ENCODE measurements around the gene CRISPLD2.

The CRISPLD2 gene

DNA sequence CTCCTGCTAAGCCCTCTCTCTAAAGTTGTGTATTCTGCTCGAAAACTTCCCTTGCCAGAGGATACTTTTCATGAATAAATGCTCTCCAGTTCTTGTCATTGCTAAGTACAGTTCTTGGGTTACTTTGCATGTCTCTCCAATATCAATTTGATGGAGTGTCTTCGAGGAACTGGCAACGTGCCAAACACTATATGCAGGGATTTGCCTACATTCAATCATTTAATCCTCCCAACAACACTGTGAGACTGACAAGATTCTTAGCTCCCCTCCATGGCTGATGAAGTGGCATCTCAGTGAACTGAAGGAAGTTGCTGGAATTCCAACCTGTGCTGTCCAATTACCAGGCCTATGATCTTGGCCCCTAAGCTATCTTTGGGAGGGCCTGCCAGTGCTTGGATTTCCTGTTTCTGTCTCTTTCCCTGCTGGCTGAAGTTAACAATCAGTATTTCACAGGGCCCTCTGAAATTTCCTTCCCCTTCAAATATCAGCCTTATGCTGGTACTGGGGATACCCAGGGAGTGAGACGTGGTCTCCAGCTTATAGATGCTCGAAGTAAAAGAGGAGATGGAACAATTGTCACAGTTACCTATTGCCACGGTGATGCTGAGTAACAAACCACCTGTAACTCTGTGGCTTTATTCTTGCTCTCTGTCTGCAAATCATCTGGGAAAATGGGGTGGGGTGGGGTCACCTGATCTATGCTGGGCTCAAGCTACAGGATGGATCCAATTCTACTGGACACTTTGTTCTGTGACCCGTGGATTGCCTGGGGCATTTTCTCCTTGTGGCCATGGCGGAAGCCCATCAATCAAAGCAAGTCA is 19.4 kb upstream of the CRISPLD2 start:
- DNase-seq: no peak

- no peak for DNase-seq
Observed at GRCh38 chr16:84803146-84803545, 16.6 kb upstream of the CRISPLD2 start.

- DNase-seq: no peak
Observed at GRCh38 chr16:84804326-84804725, 15.5 kb upstream of the CRISPLD2 start.

GRCh38 chr16:84806256-84806889 is 13.4 kb upstream of the CRISPLD2 start:
- no peak for DNase-seq

DNA sequence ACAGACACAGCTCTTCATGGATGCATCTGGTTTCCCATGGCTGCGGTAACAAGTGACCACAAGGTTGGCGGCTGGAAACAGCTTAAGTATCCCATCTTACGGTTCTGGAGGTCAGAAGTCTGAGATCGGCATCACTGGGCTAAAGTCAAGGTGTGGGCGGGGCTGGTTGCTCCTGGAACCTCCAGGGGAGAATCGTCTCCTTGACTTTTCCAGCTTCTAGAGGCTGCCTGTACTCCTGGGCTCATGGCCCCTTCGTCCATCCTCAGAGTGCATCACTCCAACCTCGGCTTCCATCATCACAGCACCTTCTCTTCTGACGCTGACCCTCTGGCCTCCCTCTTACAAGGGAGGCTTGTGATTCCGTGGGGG is 12.9 kb upstream of the CRISPLD2 start:
- no peak for DNase-seq

DNA sequence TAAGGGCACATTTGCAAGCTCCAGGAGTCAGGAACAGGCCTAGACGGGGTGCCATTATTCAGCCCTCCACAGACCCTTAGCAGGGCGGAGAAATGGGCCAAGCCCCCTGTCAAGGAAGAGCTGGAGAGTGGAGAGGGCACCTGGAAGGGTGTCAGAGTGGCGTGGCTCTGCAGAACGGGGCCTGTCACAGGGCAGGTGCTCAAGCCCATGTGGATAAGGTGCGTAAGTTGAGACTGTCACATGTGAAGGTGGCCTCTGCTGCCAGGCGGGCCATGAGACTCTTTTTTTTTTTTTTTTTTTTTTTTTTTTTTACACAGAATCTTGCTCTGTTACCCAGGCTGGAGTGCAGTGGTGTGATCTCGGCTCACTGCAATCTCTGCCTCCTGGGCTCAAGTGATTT is 12.0 kb upstream of the CRISPLD2 start:
- no peak for DNase-seq

DNA sequence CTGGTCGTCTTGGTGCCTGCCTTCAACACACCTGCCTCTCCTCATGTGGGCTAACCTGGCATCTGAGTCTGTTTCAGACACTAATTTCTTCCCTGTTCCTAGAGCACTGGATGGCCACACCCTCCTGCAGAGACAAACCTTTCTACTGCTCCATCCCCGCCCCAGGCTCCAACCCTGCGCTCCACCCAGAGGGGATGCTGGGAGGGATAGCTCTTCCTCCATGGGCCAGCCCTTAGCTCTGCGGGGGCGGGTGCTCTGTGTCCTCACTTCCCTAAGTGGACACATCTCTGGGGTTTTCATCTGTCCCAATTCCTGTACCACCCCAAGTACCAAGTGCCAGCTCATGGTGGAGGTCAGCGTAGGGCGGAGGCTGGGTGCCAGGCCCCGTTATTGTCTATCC is 11.0 kb upstream of the CRISPLD2 start:
- no peak for DNase-seq

GRCh38 chr16:84810518-84811273 is 9.1 kb upstream of the CRISPLD2 start:
- DNase-seq: peak; percentile 31

DNA sequence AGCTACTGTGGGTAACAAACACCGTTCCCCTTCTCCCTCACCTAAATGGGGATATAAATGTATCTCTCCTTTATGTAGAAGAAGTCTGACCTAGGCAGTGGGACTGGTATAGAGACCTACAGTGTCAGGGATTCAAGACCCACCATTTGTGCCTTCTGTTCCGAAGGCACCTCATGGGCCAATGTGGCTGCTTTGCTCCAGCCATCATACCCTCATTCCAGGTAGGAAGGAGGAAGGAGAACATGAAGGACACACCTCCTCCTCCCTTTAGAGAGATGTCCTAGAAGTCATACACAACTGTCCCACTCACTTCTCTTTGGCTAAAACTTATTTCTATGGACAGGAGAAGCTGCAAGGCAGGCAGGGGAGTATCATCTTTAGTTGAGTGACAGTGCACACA is 8.3 kb upstream of the CRISPLD2 start:
- DNase-seq: no peak

GRCh38 chr16:84813141-84813934 is 6.4 kb upstream of the CRISPLD2 start:
- DNase-seq: no peak

DNA sequence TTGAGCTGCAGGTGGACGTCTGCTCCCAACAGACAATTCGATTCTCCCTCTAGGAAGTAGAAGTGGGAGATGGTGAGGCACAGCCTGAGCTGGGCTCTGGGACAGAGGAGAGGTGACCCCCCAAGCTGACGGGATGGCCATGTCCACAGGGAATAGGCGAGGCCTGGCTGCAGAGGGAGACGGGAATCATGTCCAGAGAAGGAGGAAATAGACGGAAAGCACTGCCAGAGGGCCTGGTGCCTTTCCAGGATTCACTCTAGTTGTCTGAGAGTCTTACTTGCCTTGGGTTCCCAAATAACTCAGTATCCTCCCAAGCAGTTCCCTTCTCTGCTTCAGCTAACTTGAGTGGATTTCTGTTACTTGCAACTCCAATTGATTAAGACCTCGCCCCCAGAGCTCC is 4.3 kb upstream of the CRISPLD2 start:
- DNase-seq: no peak

- no peak for DNase-seq
Observed at GRCh38 chr16:84816023-84816422, 3.8 kb upstream of the CRISPLD2 start.

DNA sequence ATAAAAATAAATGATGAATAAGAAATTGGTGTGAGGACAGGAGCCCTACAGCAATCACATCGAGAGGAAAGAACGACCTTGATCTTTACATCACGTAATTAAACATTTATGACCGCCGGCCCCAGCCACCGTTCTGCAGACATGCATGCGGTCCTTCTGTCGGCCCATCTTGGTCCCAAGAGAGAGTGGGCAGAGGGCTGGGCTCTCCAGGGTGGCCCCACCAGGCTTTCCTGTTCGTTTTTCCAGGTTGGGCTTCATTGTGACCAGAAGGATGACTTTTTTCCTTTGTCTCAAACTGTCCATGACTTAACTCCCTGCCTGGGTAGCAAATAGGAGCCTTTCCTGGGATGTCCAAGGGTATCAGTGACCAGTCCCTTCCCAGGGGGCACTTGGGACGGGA is 3.3 kb upstream of the CRISPLD2 start:
- no peak for DNase-seq

DNA sequence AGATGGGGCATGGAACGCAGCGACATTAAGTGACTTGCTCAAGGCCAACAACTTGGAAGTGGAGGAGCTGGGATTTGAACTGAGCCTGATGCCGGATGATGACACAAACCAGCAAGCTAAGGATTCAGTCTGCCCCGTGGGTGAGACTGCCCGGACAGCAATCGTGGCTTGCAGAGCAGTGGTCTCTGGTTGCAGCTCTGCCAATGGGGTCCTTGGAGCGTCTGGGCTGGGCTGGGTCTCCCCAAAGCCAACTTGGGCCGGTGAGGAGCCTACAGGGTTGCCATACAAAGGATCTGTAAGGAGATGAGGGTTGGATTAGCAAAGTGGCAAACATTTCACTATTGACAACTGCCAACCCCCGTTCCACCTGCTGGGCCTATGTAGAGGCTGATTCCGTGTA is 2.6 kb upstream of the CRISPLD2 start:
- DNase-seq: no peak

DNA sequence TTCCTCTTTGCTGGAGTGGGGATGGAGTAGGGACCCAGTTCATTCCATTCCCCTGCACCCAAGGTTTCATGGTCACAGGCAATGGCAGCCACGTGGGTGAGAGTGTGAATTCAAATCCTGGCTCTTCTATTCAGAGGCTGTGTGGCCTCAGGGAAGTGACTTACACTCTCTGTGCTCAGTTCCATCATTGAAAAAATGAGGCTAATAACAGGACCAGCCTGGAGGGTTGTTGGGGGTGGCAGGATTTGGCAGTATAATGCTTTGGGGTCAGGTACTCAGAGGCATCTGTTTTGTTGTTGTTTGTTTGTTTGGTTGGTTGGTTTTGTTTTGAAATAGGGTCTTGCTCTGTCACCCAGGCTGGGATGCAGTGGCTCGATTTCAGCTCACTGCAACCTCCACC is 2.2 kb upstream of the CRISPLD2 start:
- no peak for DNase-seq

DNA sequence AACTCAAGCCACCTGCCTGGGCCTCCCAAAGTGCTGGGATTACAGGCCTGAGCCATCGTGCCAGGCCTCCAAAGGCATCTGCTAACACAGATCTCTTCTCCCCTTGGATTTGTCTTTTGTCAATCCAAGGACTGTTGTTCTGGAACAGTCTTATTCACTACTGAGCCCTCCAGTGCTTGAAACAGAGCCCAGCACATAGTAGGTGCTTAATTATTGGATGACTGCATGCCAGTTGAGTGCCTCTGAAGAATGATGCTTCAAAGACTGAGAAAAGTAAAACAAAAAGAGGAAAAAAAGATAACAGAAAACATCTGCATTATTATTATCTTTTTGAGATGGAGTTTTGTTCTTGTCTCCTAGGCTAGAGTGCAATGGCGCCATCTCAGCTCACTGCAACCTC is 1.7 kb upstream of the CRISPLD2 start:
- no peak for DNase-seq

DNA sequence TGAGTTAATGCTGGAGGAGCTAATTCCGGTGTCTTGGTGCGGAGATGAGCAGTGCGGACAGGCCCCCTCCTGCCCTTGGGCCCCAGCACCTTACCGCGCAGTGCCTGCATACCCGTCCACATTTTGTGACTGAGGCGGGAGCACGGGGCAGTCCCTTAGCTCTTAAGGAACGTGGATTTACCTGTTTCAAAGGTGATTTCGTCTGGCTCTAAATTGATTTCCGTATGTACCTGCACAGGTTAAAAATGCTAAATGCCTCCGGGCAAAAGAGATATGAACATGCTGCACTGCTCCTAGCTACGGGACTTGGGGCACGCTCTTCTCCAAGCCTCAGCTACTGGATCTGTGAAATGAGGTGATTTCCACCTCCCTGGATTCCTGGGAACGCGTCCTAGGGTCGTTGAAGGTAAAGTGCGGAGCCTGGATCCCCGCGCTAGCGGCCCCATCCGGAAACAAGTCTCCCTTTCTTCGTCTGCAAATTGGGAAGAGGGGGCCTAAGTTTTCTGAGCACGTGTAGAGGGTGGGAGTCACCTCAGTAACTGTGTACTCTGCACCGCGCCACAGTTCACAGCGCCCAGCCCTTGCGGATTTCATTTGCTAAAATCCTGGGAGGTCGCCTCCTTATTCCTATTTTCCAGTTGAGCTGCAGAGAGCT is 669 bp upstream of the CRISPLD2 start:
- no peak for DNase-seq

GRCh38 chr16:84820305-84820684 is 510 bp downstream of the CRISPLD2 start:
- DNase-seq: no peak

- no peak for DNase-seq
Observed at GRCh38 chr16:84820771-84821170, 986 bp downstream of the CRISPLD2 start.

- no peak for DNase-seq
Observed at GRCh38 chr16:84821179-84821578, 1.4 kb downstream of the CRISPLD2 start.

DNA sequence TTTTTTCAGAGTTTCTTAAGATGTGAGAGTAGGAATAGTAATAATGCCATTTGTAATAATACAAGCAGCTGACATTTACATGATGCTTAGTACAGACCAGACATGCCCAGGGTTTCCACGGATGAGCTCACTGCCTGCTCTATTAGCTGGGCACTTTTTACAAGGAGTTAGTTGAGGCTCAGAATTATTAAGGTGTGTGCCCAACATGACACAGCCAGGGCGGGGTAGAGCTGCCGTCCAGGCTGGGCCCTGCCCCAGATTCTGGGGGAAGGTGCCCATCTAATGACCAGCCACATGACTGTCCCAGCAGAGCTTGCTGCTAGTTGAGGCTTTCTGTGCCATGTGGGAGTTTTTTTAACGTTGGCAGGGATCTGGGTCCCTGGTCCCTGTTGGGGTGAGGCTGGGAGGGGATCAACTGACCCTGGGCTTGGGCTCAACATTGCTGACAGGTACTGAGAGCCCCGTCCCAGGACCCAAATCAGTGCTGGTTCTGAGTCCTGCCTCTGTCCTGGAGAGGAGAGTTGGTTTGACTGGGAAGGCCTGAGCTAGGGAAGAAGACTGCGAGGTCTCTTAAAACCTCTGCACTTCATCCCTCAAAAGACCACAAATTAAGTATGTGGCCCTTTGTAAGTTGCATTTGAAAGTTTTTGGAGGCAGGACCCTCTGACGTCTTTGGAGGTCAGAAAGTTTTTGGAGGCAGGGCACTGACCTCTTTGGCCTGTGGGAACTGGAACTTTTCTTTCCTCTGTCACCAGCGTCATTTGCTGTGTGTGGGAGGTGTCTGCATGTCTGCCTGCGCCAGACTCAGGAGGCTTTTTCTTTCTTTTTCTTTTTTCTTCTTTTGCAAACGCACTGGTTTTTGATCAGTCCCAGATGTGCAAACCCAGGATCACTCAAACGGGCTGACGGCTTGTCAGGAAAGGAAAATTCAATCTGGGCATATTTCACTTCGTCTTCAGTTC is 2.2 kb downstream of the CRISPLD2 start:
- DNase-seq: no peak

Data from stimulated activated CD8-positive, alpha-beta memory T cell treated with anti-CD3 and anti-CD28 coated beads, Interleukin-4, amount 100 ng/mL, for 48 hours (primary cell).